Spleen (tissue), 7 donors: ENCODE data around the gene PRR13.

Source experiments
- POLR2AphosphoS5 ChIP-seq, 3 donors: sonication (generic); formaldehyde crosslinking; IDR thresholded peaks; one replicate each; pipeline ENCODE4 v1.5.1; 2017; ENCODE audit warnings: antibody characterized with exemption in 3 of 3
- TF ChIP-seq, protein P1 (sequence below), 11 experiments: fragments of 200-600 bp in 7 of 11; fragments of 450-650 bp in 4 of 11; sonication (generic) in 4 of 11; IDR thresholded peaks in 8 of 11; conservative IDR thresholded peaks in 3 of 11; 1 replicate in 7 of 11; 2 replicates in 4 of 11; pipeline versions ENCODE4 v1.4.0 to v1.8.0; 2016 to 2021; ENCODE audit warnings: antibody characterized with exemption in 11 of 11, inconsistent platforms in 4 of 11, mild to moderate bottlenecking in 1 of 11
- donor health status: DM: no; HTN: no; CAD: no; lungs with moderate emphysema.
- donor health status: DM: no; HTN: no; CAD: no.
- donor health status: DM: no; HTN: no; CAD: no.

DNA sequence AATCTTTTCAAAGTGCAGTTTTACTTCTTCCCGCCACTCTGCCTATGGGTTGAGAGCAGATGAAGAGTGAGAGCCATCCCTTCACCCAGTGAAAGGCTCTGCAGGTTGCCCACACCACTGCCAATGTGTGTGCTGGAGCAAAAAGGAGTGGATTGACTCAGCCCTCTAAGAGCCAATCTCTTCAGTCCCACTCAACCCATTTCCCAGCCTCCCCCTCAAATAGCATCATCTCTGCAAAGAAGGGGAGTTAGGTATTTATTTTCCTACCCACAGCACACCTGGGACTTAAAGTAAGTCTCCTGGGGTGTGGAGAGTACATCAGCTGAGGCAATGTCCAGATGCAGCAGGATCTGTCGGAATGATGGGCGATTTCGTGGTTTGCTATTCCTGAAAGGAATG lies 42.4 kb downstream of the PRR13 start:
- TF ChIP-seq, protein P1, sequence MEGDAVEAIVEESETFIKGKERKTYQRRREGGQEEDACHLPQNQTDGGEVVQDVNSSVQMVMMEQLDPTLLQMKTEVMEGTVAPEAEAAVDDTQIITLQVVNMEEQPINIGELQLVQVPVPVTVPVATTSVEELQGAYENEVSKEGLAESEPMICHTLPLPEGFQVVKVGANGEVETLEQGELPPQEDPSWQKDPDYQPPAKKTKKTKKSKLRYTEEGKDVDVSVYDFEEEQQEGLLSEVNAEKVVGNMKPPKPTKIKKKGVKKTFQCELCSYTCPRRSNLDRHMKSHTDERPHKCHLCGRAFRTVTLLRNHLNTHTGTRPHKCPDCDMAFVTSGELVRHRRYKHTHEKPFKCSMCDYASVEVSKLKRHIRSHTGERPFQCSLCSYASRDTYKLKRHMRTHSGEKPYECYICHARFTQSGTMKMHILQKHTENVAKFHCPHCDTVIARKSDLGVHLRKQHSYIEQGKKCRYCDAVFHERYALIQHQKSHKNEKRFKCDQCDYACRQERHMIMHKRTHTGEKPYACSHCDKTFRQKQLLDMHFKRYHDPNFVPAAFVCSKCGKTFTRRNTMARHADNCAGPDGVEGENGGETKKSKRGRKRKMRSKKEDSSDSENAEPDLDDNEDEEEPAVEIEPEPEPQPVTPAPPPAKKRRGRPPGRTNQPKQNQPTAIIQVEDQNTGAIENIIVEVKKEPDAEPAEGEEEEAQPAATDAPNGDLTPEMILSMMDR (IDR thresholded peaks at IDR 0.05 in 8 of 11, conservative IDR thresholded peaks at IDR 0.05 in 3 of 11) = no peak
- TF ChIP-seq POLR2AphosphoS5 (IDR thresholded peaks at IDR 0.05) = peak in 1 of 3 donors; percentile 54
